ENCODE data around the gene SRPX2. TPM values are rescaled to one million over a fixed set of nuclear protein-coding genes. Genes with fewer than 3 reads are reported as not detected.
"Not testable (repeated sequence)": the region's sequence is repeated elsewhere in the genome, so short reads cannot be mapped to it uniquely, and the experiment has no call there.

SRPX2 gene
- total RNA-seq, 1 donor from 2014 or later: 8.6 TPM

DNA sequence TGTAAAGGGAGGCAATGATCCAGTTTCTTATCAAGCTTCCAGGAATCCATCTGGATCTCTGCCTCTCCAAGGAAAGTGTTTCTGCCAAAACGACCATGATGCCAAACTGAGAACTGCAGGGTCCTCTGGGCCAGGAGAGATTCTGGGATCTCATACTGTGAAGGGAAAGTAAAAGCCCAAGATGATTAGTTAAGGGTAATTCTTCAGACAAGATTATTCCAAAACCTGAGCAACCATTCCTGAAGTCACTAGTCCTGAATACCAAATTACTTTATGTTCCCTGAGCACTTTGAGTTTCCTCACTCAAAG lies 42.0 kb downstream of the SRPX2 start:
- intact Hi-C loops (cut with DNase I): loop anchor here (5.0 kb wide), 1 partner anchor 81 kb away; no protein-coding TSS in a partner anchor
- no peak for ATAC-seq (ENCODE audit: poor library complexity)
- DNase-seq: no peak

DNA sequence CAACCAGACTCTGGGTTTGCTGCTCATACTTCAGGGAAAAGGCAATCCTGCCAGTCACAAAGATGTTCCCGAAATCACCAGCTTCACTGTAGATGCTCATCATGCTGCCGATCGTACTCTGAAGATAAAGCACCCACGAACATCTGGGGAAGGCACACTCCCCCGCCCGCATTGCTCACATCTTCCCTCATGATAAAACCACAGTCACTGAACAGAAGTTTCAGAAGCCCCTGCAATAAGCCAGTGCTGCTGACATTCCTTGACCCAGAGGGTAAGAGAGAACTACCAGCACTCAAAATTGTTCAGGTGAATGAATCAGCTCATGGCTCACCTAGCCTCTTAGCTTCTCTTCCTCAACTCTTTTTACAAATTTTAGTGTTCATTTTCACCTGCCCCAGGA lies 43.1 kb downstream of the SRPX2 start:
- DNase-seq: no peak
- no peak for ATAC-seq (ENCODE audit: poor library complexity)
- intact Hi-C loops (cut with DNase I): loop anchor here (5.0 kb wide), 1 partner anchor 80 kb away; no protein-coding TSS in a partner anchor

DNA sequence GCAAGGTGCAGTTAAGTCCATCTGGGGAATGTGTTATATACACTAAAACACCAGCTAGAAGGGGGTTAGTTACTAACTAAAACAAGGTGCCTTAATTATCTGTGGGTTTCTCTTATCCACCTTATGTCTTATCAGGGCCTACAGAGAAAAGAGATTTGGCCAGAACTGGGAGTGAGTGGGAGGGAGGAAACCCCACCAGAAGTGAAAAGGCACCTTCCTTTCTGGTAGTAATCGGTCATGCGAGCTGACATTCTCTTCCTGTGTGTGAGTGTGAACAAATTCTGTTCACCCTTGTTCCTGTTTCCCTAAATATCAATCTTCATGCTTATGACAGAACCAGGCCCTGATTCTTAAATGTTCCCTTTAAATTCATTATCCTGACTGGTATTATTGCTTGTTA lies 43.5 kb downstream of the SRPX2 start:
- intact Hi-C loops (cut with DNase I): loop anchor here (5.0 kb wide), 1 partner anchor 80 kb away; no protein-coding TSS in a partner anchor
- DNase-seq (no peak), ATAC-seq (ENCODE audit: poor library complexity) (no peak)

DNA sequence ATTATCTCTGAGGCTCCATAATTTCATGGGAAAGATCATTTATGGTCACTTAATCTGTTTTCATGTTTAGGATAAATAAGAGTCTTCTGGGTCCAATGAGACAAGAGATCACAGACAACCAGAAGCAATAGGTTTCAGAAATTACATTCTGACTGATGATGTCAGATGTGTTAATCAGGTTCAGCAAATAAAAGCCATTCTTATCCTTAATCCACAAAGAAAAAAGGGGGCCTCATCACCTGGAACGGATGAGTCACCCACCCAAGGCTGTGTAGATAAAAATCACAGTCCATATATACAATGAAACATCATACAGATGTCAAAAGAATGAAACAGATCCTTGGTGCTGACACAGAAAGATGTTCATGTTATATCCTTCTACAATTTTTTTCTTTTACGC lies 51.3 kb downstream of the SRPX2 start:
- no peak for DNase-seq
- intact Hi-C loops (cut with DNase I): no loop called here
- no peak for ATAC-seq (ENCODE audit: poor library complexity)

DNA sequence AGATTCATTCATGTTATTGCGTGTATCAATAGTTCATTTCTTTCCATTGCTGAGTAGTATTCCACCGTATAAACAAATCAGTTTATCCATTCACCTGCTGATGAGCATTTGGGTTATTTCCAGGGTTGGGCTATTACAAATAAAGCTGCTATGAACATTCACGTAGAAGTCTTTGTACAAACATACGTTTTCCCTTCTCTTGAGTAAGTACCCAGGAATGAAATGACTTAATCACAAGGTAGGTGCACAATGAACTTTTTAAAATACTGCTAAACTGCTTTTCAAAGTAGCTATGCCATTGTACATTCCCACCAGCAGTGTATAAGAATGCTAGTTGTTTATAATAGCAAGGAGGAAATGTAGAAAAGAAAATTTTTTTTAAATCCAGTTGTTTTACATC lies 52.0 kb downstream of the SRPX2 start:
- intact Hi-C loops (cut with DNase I): no loop called here
- ATAC-seq (ENCODE audit: poor library complexity): no peak
- DNase-seq: no peak

DNA sequence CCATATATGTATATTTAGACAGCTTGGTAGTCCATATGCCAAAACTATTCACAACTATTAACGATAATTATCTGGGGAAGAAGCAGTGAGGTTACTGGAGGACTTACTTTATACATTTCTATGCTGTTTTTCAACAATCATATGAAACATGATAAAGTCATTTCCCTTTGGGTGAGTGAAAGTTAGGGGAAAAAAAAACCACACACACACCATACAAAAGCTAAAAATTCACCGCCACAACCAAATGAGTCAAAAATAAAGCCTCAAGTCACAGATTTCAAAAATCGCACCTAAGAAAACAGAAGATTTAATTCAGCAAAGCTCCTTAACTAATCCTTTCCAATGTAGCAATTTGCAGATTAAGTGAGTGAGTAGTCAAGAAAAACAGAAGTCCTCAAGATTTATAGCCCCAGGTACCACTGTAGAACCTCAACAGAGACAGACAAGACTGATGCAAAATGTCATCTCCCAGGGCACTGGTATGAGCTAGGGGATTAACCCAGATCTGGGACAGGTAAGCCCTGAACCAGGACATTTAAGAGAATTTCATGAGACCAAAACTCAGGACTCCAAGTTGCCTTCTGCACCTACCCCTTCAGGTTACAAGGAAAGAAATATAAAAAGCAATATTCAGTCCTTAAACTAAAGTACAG lies 52.8 kb downstream of the SRPX2 start:
- DNase-seq: no peak
- intact Hi-C loops (cut with DNase I): no loop called here

DNA sequence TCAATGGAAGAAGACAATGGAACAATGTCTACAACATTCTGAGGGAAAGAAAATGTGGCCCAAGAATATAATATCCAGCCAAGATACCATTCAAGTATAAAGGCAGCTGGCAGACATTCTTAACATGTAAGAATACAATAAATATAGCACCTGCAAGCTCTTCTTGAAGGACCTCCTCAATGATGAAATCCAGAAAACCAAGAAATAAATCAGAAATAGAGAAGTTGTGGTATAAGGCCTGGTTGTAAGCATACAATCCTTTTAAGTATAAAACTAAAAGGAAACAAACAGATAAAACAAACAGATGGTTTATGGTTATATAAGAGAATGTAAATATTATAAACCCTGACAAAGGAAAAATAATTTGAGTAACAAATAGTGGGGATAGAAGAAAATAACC lies 54.6 kb downstream of the SRPX2 start:
- DNase-seq: no peak
- intact Hi-C loops (cut with DNase I): no loop called here
- no peak for ATAC-seq (ENCODE audit: poor library complexity)

More for the DNA sequence above, 52.8 kb downstream of the SRPX2 start:
- ATAC-seq (ENCODE audit: poor library complexity): no peak

DNA sequence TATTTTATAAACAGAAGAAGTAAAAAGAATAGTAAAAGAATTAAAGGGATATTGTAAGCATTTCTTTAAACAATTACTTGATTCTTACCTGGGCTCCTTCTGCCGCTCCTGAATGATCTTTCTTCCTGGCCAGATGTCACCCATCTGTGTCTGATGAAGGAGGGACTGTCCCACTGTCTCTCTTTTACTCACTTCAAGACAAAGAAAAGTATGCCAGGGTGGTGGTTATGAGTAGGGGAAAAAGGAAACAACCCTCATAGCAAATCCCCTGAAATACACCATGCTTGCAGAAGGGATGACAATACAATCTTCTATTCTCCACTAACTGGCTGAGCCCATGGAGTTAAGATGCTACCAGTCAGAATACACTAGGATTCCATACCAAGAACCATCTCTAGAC lies 56.8 kb downstream of the SRPX2 start:
- DNase-seq (no peak), ATAC-seq (ENCODE audit: poor library complexity) (no peak)
- intact Hi-C loops (cut with DNase I): no loop called here

DNA sequence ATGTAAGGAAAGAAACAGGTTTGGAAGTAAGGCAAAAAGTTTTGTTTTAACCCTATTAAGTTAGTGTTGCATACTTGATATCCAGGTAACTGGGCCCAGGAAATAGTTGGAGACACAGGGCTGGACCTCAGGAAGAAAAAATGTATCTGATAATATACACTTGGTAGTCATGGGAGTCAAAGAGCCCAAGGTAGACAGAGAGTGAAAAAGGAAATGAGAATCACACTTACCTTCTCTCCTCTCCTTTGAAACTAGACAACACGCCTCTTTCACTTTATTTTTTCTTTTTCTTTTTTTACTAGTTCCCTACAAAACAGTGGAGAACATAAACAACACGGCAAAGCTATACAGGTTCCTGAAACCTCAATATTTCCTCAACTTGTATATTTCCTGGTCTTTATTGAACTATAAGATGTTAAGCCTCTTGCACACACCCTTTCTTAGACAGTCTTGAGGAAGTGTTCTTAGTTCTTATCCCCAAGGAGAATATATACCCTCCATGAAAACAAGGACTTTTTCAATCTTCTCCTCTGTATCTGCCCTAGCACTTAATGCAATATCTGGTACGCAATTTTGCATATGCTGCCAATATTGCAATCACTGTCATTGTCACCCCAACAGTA lies 60.7 kb downstream of the SRPX2 start:
- DNase-seq: no peak
- intact Hi-C loops (cut with DNase I): no loop called here
- ATAC-seq (ENCODE audit: poor library complexity): no peak

DNA sequence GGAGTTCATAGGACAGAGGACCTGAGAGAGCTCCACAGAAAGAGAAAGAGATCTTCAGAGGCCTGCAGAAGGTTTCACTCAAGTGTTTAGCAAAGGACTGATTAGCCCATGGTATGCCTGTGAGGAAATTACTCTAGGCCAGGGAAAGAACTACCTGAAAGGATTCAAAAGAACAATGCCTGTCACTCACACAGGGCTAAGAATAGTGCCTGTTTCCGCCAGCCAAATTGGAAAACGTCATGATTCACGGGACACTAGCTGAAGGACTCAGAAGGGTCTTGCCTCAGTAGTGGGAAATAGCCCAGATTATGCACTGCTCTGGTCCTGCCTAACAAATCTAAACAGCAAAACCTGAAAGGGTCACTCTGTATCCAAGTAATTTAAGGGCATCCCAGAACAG lies 66.8 kb downstream of the SRPX2 start:
- DNase-seq: no peak
- no peak for ATAC-seq (ENCODE audit: poor library complexity)
- intact Hi-C loops (cut with DNase I): no loop called here

DNA sequence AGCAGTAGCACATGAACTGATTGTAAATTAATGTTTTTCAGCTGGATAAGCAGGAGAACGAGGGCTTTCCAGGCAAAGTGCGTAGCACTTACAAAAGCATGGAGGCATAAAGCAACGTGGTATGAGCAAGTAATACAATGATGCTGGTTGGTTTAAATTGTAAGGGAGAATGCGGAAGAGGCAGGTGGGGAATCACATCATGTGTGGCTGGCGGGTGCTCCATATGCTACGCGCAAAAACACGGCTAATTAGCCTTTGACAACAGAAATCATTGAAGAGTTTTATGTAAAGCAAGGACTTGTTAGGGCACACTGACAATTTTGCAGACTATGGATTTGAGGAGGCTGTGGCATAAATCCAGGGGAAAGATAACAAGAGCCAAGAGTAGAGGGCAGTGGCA lies 73.4 kb downstream of the SRPX2 start:
- intact Hi-C loops (cut with DNase I): no loop called here
- ATAC-seq (ENCODE audit: poor library complexity): no peak
- DNase-seq: no peak

DNA sequence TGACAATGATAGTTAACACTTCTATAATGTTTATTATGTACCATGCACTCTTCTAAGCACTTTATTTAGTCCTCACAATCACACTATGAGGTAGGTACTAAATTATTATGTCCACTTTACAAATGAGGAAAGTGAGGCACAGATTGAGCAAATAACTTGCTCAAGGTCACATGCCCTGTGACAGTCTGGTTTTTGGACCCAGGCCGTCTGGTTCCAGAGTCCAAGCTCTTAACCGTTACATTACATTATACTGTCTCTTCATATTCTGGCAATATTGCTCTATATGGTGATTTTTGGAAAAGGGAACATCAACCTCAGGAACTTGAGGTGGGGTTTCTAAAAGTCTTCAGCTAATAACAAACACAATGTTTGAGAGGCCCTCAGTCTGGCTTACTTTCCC lies 75.1 kb downstream of the SRPX2 start:
- ATAC-seq (ENCODE audit: poor library complexity): no peak
- intact Hi-C loops (cut with DNase I): no loop called here
- DNase-seq: no peak

DNA sequence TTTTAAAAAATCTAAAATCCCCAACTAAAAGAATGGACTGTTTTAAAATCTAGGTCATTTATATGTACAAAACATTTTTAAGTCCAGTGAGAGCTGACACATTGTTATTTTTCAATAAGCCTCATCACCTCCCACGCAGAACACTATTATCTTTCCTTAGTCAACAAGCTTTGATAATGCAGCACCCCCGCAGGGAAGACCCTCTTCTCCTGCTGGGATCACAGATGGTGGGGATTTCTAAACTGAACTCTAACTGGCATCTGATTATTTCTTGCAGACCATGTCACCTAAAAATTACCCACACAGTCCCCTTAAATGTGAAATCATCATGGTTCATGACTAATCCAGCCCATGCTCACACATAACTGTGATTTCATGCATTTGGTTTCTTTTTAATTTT lies 76.3 kb downstream of the SRPX2 start:
- intact Hi-C loops (cut with DNase I): no loop called here
- ATAC-seq (ENCODE audit: poor library complexity) (no peak), DNase-seq (no peak)

DNA sequence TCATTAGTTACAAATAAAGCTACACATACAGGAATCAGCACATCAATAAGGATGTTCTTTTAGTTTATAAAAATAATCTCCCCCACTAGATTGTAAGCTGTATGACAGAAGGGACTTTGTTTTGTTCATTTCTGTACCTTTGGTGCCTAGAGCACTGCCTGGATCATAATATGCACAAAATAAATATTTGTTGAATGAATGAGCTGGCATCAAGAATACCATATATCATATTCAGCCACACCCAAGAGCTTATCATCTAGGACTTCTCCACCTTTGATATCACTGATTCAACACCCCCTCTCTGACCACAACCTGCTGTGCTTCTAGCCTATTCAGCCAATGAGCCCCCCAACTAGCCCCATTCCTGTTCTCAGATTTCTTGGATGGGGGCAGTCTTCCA lies 77.3 kb downstream of the SRPX2 start:
- DNase-seq: no peak
- intact Hi-C loops (cut with DNase I): no loop called here
- no peak for ATAC-seq (ENCODE audit: poor library complexity)

DNA sequence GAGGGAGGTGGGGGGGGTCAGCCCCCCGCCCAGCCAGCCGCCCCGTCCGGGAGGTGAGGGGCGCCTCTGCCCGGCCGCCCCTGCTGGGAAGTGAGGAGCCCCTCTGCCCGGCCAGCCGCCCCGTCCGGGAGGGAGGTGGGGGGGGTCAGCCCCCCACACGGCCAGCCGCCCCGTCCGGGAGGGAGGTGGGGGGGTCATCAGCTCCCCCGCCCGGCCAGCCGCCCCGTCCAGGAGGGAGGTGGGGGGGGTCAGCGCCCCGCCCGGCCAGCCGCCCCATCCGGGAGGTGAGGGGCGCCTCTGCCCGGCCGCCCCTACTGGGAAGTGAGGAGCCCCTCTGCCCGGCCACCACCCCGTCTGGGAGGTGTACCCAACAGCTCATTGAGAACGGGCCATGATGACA lies 80.0 kb downstream of the SRPX2 start:
- DNase-seq; intact Hi-C loops (cut with DNase I); ATAC-seq (ENCODE audit: poor library complexity): not testable (repeated sequence)

Other genes starting within 250 kb of the SRPX2 start
- 0.32 TPM for gene PCDH19, start 233.9 kb upstream of the SRPX2 start, total RNA-seq
- 0.16 TPM for gene TNMD, start 59.3 kb upstream of the SRPX2 start, total RNA-seq
- 4.2 TPM for gene TSPAN6, start 7.4 kb upstream of the SRPX2 start, total RNA-seq
- gene SYTL4, start 87.9 kb downstream of the SRPX2 start, total RNA-seq: 3.7 TPM
- 6.1 TPM for gene CSTF2, start 176.2 kb downstream of the SRPX2 start, total RNA-seq
- gene NOX1, start 230.2 kb downstream of the SRPX2 start, total RNA-seq: not detected